ENCODE measurements around the gene SMIM41. TPM values are rescaled to one million over a fixed set of nuclear protein-coding genes. Genes with fewer than 3 reads are reported as not detected.

Gene SMIM41
- total and polyA plus RNA-seq, 4 donors, result 0.03 to 0.50 (median 0.24) TPM; not detected in 1

- no peak for TF ChIP-seq MAX (IDR thresholded peaks at IDR 0.05)
- no peak for TF ChIP-seq FOXA2 (IDR thresholded peaks at IDR 0.05)
- TF ChIP-seq FOXA1 (IDR thresholded peaks at IDR 0.05), result no peak
- peak; percentile 12 for TF ChIP-seq ATF3 (IDR thresholded peaks at IDR 0.05)
- TF ChIP-seq EGR1 (IDR thresholded peaks at IDR 0.05; ENCODE audit: low read depth in 2 of 2), result no peak
- TF ChIP-seq HNF4G (IDR thresholded peaks at IDR 0.05), result peak; percentile 27
Observed at GRCh38 chr12:52082026-52082668, 2.6 kb downstream of the SMIM41 start (continued).

- no peak overlapping the region for H3K9ac ChIP-seq (ENCODE audit: low read depth in 1 of 2, low read length in 2 of 2)
- DNase-seq (ENCODE audit: low spot score), result no peak
- no peak overlapping the region for H3K4me3 ChIP-seq (ENCODE audit: low read depth in 1 of 3, low read length in 3 of 3)
- peaks cover 8 to 43% (median 26%) of the 10 kb centered on the region in 4 donors for H3K4me1 ChIP-seq (ENCODE audit: control insufficient read depth in 4 of 4, insufficient read depth in 4 of 4, low read length in 3 of 4)
- 56% methylated on average over 4 of the region's 4 CpGs for WGBS
- peak overlapping the region; percentile 80 to 81 for H3K27ac ChIP-seq (ENCODE audit: low read depth in 1 of 2, low read length in 2 of 2)
- no peaks in the 10 kb centered on the region for H3K27me3 ChIP-seq (ENCODE audit: control insufficient read depth in 4 of 4, insufficient read depth in 4 of 4, low read length in 3 of 4)
- peaks cover 0 to 13% (median 6%) of the 10 kb centered on the region in 4 donors for H3K36me3 ChIP-seq (ENCODE audit: control insufficient read depth in 4 of 4, insufficient read depth in 3 of 4, low read depth in 1 of 4, low read length in 3 of 4)
- H3K9me3 ChIP-seq (ENCODE audit: control insufficient read depth in 4 of 4, low read length in 3 of 4), result no peaks in the 10 kb centered on the region
- TF ChIP-seq ATF3 (IDR thresholded peaks at IDR 0.05), result no peak
- TF ChIP-seq MAX (IDR thresholded peaks at IDR 0.05), result no peak
- no peak for TF ChIP-seq ZBTB33 (IDR thresholded peaks at IDR 0.05)
- no peak for TF ChIP-seq REST (IDR thresholded peaks at IDR 0.05)
- TF ChIP-seq JUND (IDR thresholded peaks at IDR 0.05), result no peak
- no peak for TF ChIP-seq FOXA1 (IDR thresholded peaks at IDR 0.05)
- no peak for TF ChIP-seq RAD21 (IDR thresholded peaks at IDR 0.05)
- TF ChIP-seq SP1 (IDR thresholded peaks at IDR 0.05), result no peak
- TF ChIP-seq RXRA (IDR thresholded peaks at IDR 0.05), result no peak
- TF ChIP-seq NR2F2 (IDR thresholded peaks at IDR 0.05), result no peak
- TF ChIP-seq FOXA2 (IDR thresholded peaks at IDR 0.05), result no peak
- no peak for TF ChIP-seq GABPA (IDR thresholded peaks at IDR 0.05 in 1 of 2, conservative IDR thresholded peaks at IDR 0.05 in 1 of 2)
- TF ChIP-seq YY1 (IDR thresholded peaks at IDR 0.05), result no peak
- no peak for TF ChIP-seq HNF4A (conservative IDR thresholded peaks at IDR 0.05)
- TF ChIP-seq EGR1 (IDR thresholded peaks at IDR 0.05; ENCODE audit: low read depth in 2 of 2), result no peak
- no peak for TF ChIP-seq TAF1 (conservative IDR thresholded peaks at IDR 0.05)
- no peak for TF ChIP-seq HNF4G (IDR thresholded peaks at IDR 0.05)
- TF ChIP-seq CTCF (IDR thresholded peaks at IDR 0.05; ENCODE audit: low read depth, low read length, missing input control), result no peak
Observed at GRCh38 chr12:52082669-52082987, 3.1 kb downstream of the SMIM41 start.
